NCI-H187 treated with DMSO at 0.1 percent for 48 hours (cell line): ENCODE results near the gene EIF4G1.
"Not testable (repeated sequence)": the region's sequence is repeated elsewhere in the genome, so short reads cannot be mapped to it uniquely, and the experiment has no call there.

Source experiments
- DNase-seq: peaks from one replicate; lab custom pipeline; 2025; lab: John Stamatoyannopoulos, UW

Gene EIF4G1

DNA sequence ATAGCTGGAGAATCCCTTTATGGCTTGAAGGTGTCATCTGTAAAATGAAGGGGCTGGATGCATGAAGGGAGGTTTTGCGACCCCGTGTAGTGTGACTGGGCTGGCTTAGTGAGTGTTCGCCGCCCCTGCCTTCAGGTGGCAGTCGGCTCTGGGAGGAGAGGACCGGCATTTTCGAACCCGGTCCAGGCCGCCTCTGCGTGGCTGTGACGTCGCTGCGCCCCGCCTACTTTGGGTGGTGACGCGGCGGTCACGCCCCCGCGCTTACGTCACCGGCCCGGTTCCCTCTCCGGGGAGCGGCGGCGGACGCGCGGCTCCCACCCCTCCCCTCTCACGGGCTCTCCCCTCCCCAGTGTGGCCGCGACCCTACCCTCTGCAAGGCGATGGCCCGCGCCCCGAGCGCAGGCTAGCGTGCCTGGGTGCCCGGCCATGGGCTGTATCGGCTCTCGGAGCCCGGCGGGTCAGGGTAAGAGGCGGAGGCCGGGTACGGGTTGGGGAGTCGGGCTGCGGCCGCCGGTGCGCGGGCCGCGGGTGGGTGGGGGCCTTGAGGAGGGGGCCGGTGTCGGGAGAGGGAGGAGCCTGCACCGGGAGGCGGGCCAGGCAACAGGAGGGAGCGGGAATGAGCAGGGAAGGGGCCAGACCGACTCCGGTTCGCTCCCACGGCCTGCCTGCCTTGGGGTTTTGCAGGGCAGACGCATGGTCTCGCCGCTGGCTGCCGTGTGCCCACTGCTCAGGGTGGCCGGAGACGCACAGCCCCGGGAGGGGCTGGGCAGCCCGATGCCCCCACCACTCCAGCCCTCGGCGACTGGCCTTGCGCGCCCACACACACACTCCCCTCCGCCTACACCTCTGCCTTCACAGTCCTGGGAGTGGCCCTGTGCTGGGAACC lies 21.5 kb downstream of the EIF4G1 start:
- no peak for DNase-seq

DNA sequence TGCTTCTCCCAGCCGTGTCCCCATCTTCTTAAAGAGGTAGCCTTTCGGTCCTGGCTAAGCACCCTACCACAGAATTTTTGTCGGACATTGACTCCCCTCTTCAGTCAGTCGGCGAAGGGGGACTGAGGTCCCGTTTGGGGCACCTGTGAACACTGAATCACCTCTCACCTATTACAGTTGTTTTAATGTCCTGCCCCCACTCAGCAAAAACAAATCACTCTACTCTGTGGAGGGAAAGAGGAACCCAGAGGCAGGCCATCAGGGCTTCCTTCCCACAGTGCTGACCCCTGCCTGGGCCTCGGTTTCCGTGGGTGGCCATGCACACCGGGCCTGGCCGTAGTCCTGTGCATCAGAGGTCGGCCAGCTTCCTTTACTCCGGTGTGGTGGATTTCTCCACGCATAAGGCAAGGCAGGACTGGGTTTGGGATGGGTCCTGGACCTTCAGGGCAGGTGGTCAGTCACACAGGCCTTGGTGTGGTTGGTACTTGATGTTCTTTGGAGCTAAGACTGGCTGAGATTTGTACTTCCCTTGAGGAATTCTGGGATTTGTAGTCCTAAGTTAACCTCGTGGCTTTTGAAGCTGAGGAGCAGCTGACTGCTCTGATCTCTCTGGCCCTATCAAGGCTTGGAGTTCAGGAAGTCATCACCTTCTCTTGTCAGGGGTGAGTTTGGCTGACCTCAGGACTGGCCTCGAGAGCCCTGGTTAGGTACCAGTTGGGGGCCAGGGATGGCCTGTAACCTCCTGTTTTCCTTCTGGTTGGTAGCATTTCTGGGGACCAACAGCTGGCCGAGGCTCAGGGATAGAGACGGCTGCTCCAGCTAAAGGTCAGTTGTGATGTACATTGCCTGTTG lies 22.4 kb downstream of the EIF4G1 start:
- DNase-seq: no peak

DNA sequence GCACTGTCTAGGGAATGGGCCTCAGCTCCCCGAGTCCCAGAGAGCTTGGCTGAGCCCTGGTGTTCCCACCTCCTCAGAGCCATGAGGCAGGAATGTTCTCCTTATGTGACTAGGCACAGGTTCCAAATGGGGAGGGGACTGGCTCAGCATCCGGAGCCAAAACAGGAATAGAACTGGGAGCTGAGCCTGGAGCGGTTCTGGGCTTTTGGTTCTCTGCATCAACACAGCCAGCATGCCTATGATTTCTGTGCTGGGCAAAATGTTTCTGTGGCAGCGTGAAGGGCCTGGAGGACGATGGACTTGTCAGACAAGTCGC lies 23.0 kb downstream of the EIF4G1 start, which contains the start of gene FAM131A:
Gene FAM131A (plus strand): TSS at position 202 of the 316 bp plus-strand sequence. CDS start 31 bp downstream, at position 233.
- DNase-seq: no peak

DNA sequence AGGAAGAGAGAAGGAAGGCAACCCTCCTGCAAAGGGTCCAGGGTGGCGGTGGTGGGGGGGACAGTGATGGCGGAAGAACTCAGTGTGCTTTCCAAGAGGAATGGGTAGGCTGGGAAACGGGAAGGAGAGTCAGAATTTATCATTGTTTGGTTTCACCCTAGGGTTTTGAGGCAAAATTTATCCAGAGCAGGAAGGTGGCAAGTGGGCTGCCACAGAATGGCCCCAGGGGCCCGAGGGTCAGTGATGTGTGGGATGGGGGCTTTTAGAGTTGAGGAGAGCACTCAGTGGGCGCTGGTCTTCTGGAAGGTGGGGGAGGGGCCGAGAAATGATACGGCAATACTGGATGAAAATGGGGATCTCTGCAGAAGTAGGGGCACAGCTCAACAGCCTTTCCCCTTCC lies 23.6 kb downstream of the EIF4G1 start:
- DNase-seq: no peak

DNA sequence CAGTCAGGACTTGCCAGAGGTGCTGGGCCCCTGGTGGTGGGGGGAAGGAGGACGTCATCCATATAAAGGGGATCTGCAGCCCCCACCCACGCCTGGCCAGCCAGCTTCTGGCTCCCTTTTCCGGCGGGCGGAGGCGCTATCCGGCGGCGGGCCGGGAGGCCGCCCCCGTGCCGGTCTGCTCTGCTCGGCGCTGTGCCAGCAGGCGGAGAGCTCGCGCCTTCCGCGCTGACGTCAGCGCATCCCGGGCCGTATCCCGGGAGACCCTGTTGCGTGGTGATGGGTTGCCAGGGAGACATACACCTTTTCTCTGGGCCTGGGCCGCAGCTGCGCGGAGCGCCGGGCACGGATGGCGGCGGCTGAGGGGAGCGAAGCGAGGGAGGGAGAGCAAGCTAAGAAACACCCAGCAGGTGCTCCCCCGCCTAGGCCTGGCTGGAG lies 24.1 kb downstream of the EIF4G1 start:
- peak; percentile 56 for DNase-seq

DNA sequence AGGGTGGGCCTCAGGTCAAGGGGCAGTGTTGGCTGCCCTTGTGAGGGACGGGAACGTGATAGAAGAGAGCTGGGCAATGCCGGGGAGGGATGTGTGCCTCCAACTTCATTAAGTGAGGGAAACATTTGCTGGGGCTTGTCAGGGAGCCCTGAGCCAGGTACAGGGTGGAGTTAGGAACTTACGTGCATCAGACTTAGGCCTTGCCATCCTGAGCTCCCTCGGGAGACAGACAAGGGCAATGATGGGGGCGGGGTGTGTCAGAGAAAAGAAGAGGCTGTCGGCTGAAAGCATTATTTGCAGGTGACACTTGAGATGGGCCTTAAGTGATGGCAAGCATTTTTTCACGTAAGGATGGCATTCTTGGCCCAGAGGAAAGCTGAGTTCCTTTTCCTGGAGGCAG lies 24.6 kb downstream of the EIF4G1 start:
- peak; percentile 71 for DNase-seq

DNA sequence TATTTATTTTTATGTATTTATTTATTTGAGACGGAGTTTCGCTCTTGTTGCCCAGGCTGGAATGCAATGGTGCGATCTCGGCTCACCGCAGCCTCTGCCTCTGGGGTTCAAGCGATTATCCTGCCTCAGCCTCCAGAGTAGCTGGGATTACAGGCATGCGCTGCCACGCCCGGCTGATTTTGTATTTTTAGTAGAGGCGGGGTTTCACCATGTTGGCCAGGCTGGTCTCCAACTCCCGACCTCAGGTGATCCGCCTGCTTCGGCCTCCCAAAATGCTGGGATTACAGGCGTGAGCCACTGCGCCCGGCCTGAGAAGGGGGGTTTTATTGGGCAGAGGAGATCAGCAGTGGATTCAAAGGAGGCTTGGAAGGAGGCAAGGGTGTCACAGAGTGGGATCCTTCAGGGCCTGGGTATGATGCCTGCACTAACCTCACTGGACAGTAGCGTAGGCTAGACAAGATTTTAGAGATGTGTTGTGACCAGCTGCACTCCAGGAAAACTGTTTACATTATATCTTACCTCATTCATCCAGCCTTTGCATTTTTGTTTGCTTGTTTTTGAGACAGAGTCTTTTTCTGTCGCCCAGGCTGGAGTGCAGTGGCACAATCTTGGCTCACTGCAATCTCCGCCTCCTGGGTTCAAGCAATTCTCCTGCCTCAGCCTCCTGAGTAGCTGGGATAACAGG lies 25.2 kb downstream of the EIF4G1 start:
- DNase-seq: not testable (repeated sequence)

DNA sequence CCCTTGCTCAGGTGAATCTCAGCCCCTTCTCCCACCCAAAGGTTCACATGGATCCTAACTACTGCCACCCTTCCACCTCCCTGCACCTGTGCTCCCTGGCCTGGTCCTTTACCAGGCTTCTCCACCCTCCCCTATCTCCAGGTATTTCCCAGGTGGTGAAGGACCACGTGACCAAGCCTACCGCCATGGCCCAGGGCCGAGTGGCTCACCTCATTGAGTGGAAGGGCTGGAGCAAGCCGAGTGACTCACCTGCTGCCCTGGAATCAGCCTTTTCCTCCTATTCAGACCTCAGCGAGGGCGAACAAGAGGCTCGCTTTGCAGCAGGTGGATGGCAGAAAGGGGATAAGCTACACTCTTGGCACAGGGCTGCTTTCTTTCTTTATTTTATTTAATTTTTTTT lies 27.5 kb downstream of the EIF4G1 start:
- peak; percentile 17 for DNase-seq

DNA sequence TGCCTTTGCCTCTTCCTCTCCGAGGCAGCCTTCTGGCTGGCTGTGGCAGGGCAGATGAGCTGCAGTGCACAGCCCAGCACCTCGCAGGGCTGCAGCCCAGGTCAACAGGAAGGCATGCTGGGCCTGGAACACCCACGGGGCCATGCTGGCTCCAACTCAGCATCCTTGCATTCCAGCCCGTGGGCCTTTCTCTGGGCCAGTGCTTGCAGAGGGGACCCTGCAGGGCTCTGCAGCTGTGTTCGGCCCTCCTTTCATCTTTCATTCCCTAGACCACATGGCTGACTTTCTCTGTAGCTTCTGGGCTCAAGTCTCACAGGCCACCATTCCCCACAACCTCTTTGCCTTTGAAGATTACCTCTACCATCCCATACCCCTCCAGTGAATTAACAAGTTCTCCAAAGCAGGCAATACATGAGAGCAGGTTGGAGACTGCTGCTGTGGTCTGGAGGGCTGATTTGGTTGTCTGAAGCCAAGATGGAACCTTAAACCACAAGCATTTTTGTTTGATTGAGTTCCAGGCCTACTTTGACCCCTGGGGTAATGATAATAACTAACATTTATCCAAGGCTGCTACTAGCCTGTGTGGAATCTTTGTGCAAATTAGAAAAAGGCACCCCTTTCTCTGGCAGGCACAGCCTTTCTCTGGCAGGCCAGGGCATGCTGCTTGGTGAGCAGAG lies 28.9 kb downstream of the EIF4G1 start:
- no peak for DNase-seq

DNA sequence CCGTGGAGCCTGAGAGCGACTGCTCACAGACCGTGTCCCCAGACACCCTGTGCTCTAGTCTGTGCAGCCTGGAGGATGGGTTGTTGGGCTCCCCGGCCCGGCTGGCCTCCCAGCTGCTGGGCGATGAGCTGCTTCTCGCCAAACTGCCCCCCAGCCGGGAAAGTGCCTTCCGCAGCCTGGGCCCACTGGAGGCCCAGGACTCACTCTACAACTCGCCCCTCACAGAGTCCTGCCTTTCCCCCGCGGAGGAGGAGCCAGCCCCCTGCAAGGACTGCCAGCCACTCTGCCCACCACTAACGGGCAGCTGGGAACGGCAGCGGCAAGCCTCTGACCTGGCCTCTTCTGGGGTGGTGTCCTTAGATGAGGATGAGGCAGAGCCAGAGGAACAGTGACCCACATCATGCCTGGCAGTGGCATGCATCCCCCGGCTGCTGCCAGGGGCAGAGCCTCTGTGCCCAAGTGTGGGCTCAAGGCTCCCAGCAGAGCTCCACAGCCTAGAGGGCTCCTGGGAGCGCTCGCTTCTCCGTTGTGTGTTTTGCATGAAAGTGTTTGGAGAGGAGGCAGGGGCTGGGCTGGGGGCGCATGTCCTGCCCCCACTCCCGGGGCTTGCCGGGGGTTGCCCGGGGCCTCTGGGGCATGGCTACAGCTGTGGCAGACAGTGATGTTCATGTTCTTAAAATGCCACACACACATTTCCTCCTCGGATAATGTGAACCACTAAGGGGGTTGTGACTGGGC lies 30.3 kb downstream of the EIF4G1 start:
- no peak for DNase-seq

DNA sequence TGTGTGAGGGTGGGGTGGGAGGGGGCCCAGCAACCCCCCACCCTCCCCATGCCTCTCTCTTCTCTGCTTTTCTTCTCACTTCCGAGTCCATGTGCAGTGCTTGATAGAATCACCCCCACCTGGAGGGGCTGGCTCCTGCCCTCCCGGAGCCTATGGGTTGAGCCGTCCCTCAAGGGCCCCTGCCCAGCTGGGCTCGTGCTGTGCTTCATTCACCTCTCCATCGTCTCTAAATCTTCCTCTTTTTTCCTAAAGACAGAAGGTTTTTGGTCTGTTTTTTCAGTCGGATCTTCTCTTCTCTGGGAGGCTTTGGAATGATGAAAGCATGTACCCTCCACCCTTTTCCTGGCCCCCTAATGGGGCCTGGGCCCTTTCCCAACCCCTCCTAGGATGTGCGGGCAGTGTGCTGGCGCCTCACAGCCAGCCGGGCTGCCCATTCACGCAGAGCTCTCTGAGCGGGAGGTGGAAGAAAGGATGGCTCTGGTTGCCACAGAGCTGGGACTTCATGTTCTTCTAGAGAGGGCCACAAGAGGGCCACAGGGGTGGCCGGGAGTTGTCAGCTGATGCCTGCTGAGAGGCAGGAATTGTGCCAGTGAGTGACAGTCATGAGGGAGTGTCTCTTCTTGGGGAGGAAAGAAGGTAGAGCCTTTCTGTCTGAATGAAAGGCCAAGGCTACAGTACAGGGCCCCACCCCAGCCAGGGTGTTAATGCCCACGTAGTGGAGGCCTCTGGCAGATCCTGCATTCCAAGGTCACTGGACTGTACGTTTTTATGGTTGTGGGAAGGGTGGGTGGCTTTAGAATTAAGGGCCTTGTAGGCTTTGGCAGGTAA lies 31.1 kb downstream of the EIF4G1 start:
- DNase-seq: peak; percentile 17

DNA sequence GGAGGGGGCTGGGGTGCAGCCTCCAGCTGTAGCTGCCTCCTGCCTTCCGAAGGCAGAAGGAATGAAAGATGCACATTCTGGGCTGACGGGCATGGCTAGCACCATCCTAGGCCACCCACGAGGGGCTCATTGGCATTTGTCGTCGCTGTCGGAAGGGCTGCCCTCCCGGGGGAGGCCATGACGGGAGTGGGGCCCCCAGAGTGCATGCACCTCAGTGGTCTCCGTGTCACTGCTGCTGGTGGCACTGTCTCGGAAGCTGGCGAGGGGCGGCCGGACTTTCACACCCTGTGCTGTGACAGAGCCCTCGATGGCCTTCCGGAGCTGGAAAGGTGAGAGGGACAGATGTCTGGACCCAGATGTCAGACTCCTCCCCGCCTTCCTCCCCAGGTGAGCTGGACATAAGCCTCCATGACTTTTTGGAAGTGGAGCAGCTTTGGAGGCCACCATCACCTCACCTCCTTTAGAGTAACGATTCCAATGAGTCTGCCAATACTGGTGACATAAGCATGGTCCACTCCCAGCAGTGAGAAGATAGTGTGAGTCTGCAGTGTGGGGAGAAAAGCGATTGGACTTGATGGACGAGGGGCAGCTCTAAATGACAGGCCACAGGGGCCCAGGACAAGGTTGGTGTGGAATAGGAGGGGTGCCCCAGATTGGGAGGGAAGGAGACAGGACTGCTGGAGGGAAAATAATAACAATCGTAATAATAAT lies 32.2 kb downstream of the EIF4G1 start:
- DNase-seq: no peak

DNA sequence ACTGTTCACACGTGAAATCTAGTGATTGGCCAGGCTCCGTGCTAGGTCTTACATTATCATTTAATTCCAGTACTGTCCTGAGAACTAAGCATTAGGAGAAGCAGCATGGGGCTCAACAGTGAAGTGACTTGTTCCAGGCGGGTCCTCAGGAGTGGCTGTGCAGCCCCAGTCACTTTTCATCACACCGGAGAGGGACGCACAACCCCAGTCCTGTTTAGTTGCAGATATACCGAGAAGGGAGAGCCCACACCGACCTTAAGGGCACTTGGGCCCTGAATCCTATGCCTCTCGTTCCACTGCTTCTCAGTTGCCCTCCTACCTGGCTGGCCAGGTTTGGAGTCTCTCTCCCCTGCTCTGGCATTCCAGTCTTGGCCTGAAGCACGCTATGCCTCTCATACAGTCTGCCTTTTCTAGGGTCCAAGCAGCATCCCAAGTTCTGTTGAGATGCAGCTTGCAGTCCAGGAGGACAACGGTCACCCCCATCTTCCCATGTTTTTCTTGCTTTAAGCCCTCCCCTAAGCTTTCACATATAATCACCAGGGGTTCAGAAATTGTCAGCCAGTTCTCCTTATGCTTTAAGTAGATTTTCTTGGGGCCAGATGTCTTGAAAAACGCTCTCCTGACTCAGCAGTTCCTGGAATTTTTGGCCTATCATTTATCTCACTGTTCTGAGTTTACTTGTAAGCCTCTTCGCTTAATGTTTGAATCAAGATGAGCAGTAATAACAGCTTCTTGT lies 33.1 kb downstream of the EIF4G1 start:
- DNase-seq: no peak

DNA sequence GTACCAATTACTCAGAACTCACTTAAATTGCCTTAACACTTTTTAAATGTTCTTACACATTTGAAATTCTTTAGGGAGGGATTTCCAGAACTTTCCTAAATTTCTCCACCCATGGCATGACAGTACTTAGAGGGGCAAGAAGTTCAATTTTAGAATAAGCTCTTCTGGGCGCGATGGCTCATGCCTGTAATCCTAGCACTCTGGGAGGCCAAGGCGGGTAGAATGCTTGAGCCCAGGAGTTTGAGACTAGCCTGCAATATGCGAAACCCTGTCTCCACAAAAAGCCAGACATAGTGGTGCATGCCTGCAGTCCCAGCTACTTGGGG lies 33.6 kb downstream of the EIF4G1 start:
- DNase-seq: no peak

DNA sequence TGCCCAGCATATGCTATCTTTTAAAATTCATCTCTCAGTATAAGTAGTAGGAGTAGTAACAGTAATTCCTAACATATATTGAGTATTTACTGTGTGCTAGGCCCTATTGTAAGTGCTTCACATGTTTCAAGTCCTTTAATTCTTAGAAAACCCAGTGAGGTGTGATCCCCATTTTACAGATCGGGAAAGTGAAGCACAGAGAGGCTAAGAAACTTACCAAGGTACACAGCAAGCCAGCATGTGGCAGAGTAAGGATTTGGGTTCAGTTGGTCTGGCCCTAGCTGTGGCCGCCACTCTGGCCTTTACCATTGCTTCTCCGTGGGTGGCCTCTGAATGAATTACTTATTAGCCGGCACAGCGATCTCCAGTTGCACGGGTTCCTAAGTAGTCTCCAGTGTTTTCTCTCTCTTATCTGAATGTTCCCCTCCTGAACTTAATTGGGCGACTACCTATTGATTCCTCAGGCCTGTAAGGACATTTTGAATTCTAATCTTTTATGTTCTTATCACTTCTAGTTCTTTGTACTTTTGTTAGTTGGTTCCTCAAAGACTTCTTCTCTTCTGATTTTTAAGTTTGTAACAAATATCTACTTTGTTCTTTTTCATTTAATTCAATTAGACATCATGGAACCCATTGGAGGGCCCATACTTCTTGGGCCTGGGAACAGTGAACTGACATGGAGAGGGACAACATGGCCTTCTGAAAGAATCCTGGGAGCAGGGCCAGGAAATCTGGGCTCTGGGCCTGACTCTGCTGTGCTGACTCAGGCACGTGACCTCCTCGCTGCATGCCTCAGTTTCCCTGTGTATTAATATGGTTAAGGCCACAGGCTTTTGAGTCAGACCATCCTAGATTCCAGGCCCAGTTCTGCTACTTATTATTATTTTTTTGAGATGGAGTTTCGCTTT lies 35.4 kb downstream of the EIF4G1 start:
- DNase-seq: no peak

DNA sequence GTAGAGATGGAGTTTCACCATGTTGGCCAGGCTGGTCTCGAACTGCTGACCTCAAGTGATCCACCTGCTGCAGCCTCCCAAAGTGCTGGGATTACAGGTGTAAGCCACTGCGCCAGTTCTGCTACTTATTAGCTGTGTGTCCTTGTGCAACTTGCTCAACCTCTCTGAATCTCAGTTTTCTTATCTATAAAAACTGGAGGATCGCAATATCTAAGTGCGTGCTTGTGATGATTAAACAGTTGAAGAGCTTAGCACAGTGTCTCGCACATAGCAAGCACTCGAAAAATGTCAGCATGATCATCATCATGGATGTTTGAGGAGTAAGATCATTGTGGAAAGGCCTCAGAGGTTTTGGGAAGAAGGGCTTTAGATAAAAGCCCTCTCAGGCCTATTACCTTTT lies 36.2 kb downstream of the EIF4G1 start:
- DNase-seq: no peak

DNA sequence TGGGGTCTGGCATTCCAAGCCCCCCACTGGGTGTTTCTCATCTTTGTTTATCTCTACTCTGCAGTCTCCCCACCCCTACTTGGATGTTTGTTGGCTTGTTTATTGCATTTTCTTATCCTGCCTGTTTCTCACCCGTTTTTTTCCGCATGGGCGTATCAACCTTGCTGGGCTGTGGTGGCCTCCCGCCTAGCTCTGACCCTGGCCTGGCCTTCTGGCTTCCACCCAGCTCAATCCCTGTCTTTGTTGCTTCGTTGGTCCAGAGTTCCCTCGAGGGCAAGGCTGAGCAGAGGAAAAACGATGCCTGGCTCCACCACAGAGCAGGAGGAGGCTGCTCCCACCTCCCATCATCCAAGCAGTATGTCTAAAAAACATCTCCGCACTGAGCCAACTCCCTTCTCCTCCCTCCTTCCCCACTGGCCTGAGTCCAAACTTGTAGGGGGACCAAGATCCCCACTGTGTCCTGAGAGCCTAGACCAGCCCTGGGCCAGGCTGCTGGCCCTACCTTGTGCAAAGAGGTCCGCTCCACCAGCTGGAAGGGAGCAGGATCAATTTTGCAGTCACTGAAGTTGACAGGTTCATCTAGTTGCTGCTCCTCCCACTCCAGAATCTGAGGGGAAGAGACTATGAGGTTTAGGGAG lies 37.2 kb downstream of the EIF4G1 start:
- no peak for DNase-seq
